ENCODE data around the gene SOBP. TPM values are rescaled to one million over a fixed set of nuclear protein-coding genes. Genes with fewer than 3 reads are reported as not detected.
A peak's percentile ranks its signal among the peaks of the same experiment; 100 is the strongest.

The SOBP gene
- polyA plus RNA-seq, 2 of the 4 experiments (the other 2 are of a cell fraction) = 0.18 to 0.53 TPM

DNA sequence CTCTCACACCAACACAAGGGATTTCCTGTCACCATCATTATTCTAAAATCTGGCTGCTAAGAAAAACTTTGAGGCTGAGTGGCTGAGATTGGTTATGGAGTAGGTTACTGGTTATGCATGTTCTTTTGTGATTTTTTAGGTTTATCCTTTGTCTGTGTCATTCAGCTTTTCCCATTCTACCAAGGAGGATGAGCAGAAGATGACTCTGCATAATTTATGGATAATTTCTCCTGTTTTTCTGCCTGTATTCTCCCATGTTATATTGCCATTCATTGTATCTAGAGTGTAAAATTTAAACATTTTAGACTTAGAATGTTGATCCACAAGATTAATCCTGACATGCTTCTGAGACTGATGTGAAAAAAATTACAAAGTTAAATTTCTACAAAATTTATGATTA, 67.8 kb downstream of the SOBP start:
- H3K4me3 ChIP-seq = no peak overlapping the region
- H3K4me1 ChIP-seq = no peaks in the 10 kb centered on the region
- ATAC-seq (no peak), DNase-seq (ENCODE audit: low read depth in 1 of 2, low spot score in 1 of 2) (no peak), FAIRE-seq (no peak)
- POLR2A ChIA-PET = no interaction called here
- CTCF ChIA-PET = no interaction called here
- no peaks in the 10 kb centered on the region for H3K9me3 ChIP-seq
- no peak overlapping the region for H3K27ac ChIP-seq
- no peak overlapping the region for H3K4me2 ChIP-seq
- TF ChIP-seq, protein P1, sequence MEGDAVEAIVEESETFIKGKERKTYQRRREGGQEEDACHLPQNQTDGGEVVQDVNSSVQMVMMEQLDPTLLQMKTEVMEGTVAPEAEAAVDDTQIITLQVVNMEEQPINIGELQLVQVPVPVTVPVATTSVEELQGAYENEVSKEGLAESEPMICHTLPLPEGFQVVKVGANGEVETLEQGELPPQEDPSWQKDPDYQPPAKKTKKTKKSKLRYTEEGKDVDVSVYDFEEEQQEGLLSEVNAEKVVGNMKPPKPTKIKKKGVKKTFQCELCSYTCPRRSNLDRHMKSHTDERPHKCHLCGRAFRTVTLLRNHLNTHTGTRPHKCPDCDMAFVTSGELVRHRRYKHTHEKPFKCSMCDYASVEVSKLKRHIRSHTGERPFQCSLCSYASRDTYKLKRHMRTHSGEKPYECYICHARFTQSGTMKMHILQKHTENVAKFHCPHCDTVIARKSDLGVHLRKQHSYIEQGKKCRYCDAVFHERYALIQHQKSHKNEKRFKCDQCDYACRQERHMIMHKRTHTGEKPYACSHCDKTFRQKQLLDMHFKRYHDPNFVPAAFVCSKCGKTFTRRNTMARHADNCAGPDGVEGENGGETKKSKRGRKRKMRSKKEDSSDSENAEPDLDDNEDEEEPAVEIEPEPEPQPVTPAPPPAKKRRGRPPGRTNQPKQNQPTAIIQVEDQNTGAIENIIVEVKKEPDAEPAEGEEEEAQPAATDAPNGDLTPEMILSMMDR (IDR thresholded peaks at IDR 0.05) = no peak
- peak; percentile 17 for TF ChIP-seq MAFK (IDR thresholded peaks at IDR 0.05; ENCODE audit: partially characterized antibody)

DNA sequence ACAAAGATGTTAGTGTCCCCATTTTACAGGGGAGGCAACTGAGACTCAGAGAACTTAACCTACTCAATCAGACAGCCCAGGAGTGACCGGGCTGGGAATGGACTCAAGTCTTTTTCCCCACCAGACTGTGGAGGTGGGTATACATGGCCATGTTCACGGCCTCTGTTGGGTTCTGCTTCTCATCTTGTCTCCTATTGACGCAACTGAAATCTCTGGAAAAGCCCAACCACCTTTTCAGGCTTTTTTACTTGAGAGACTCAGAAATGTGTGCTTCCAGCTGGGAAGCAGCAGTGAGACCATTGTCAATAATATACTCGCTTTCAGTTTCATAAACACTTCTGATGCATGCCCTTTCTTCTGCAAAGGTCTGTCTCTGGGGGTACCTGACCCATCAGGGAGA, 70.7 kb downstream of the SOBP start:
- CTCF ChIA-PET = no interaction called here

DNA sequence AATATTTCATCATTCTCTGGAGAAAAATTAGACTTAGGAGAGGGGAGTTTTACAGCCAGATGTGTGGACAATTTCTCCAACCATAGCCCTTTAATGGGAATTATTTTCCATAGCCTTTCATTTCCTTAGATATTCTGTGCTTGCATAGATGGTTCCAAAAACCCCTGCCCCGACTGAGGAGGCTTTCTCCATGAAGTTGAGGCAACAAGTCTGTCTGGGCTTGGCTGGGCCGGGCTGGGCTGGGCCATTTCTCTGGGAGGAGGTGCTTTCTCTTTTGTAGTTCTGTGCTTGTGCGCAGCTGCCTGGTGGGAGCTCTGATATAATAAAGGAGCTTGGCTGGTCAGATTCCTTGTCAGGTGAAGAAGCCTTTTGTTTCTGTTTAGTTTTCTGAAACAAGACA, 71.4 kb downstream of the SOBP start:
- FAIRE-seq (no peak), ATAC-seq (no peak), DNase-seq (ENCODE audit: low read depth in 1 of 2, low spot score in 1 of 2) (no peak)
- Histone ChIP-seq H3K9me3 (no peaks in the 10 kb centered on the region), H3K4me3 (no peak overlapping the region), H3K4me2 (no peak overlapping the region), H3K4me1 (no peaks in the 10 kb centered on the region), H3K27ac (no peak overlapping the region)
- WGBS (ENCODE audit: missing lambda C conversion rate) = 43% methylated on average over 3 of the region's 3 CpGs
- CTCF ChIA-PET = no interaction called here
- POLR2A ChIA-PET = no interaction called here
- TF ChIP-seq, protein P2, sequence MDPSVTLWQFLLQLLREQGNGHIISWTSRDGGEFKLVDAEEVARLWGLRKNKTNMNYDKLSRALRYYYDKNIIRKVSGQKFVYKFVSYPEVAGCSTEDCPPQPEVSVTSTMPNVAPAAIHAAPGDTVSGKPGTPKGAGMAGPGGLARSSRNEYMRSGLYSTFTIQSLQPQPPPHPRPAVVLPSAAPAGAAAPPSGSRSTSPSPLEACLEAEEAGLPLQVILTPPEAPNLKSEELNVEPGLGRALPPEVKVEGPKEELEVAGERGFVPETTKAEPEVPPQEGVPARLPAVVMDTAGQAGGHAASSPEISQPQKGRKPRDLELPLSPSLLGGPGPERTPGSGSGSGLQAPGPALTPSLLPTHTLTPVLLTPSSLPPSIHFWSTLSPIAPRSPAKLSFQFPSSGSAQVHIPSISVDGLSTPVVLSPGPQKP (IDR thresholded peaks at IDR 0.05; ENCODE audit: low read depth, low read length) = no peak
- TF ChIP-seq ZFP36 (IDR thresholded peaks at IDR 0.05; ENCODE audit: borderline replicate concordance, partially characterized antibody) (no peak), POLR2A (IDR thresholded peaks at IDR 0.05; ENCODE audit: low read length) (no peak), ZC3H11A (IDR thresholded peaks at IDR 0.05) (no peak), HEYL (CRISPR knock-in tag; IDR thresholded peaks at IDR 0.05) (no peak), FOXS1 (CRISPR knock-in tag; IDR thresholded peaks at IDR 0.05) (no peak), KDM1A (IDR thresholded peaks at IDR 0.05; ENCODE audit: low read depth) (no peak), NPAS2 (CRISPR knock-in tag; IDR thresholded peaks at IDR 0.05; ENCODE audit: borderline replicate concordance) (no peak)

More for the DNA sequence above, 70.7 kb downstream of the SOBP start:
- no peak overlapping the region for H3K27ac ChIP-seq
- no peak overlapping the region for H3K4me2 ChIP-seq
- POLR2A ChIA-PET = no interaction called here
- no peak for DNase-seq (ENCODE audit: low read depth in 1 of 2, low spot score in 1 of 2)
- WGBS (ENCODE audit: missing lambda C conversion rate) = 66% methylated on average over 4 of the region's 4 CpGs
- FAIRE-seq = no peak
- ATAC-seq = no peak
- no peaks in the 10 kb centered on the region for H3K9me3 ChIP-seq
- H3K4me3 ChIP-seq = no peak overlapping the region
- no peak for TF ChIP-seq HDAC2 (IDR thresholded peaks at IDR 0.05)
- no peak for TF ChIP-seq ZC3H11A (IDR thresholded peaks at IDR 0.05)
- TF ChIP-seq FOSL2 (IDR thresholded peaks at IDR 0.05) = no peak
- no peak for TF ChIP-seq FOSL2 (CRISPR knock-in tag; IDR thresholded peaks at IDR 0.05)
- H3K4me1 ChIP-seq = no peaks in the 10 kb centered on the region

DNA sequence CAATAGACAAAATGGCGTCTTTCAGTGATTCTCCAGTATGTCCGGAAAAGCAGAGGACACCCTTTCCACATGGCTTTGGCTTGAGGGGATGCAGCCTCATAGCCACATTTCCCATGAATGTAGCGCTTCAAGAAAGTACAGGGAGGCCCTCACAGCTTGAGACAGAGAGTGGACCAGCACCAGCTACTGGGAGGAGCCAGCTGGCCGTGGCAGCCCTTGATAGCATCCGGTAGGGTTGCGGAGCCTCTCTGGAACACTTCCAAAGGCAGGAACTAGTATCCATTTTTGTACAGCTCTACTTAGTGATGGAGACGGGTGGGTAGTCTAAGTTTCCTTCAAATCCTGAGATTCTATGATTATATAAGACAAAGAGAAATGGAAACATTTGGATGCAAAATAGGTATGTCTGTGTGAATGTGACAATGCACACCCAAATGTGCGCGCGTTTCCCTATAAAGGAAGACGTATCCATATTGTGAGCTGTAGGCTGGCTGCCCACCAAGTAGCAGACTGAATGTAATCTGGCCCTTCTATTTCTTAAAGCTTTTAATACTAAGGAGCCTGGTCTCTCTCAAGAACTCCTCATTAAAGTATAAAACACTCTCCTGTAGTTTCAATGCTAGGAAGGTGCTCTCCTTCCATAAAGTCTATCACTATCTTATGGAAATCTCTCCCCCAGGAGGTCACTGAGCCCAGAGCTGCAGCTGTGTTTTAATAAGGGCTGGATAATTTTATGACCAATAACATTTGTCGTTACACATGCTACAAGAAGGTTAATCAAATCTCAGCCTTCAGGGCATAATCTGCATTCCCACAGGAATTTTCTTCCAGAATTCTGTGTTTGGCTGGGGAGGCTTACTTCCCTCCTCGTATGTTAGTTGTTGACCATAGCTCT, 74.0 kb downstream of the SOBP start:
- 80% methylated on average over 13 of the region's 13 CpGs for WGBS (ENCODE audit: missing lambda C conversion rate)
- H3K9me3 ChIP-seq = no peaks in the 10 kb centered on the region
- POLR2A ChIA-PET = no interaction called here
- ATAC-seq = no peak
- no peak overlapping the region for H3K4me3 ChIP-seq
- no peak overlapping the region for H3K27ac ChIP-seq
- H3K4me1 ChIP-seq = no peaks in the 10 kb centered on the region
- no peak for DNase-seq (ENCODE audit: low read depth in 1 of 2, low spot score in 1 of 2)
- no peak for FAIRE-seq
- H3K4me2 ChIP-seq = no peak overlapping the region
- CTCF ChIA-PET = interaction anchor here (0.5 kb wide), 1 partner anchor 45 kb away, joined by 3 read pairs; no protein-coding TSS in a partner anchor
- TF ChIP-seq TP53 (CRISPR knock-in tag; IDR thresholded peaks at IDR 0.05) (no peak), RFX5 (IDR thresholded peaks at IDR 0.05) (no peak), ZC3H11A (IDR thresholded peaks at IDR 0.05) (no peak), MAZ (IDR thresholded peaks at IDR 0.05; ENCODE audit: borderline replicate concordance, low read depth, low read length) (no peak), EHMT2 (IDR thresholded peaks at IDR 0.05; ENCODE audit: low read depth) (no peak), CBX8 (IDR thresholded peaks at IDR 0.05) (no peak), CHD4 (IDR thresholded peaks at IDR 0.05; ENCODE audit: borderline replicate concordance) (no peak), HDAC2 (IDR thresholded peaks at IDR 0.05) (no peak), ZFP36 (IDR thresholded peaks at IDR 0.05; ENCODE audit: borderline replicate concordance, partially characterized antibody) (no peak), KDM5A (IDR thresholded peaks at IDR 0.05) (no peak), ESRRA (IDR thresholded peaks at IDR 0.05; ENCODE audit: borderline replicate concordance, low read length) (no peak), NFE2L2 (conservative IDR thresholded peaks at IDR 0.05; ENCODE audit: low read length) (no peak), HOXA7 (CRISPR knock-in tag; IDR thresholded peaks at IDR 0.05) (no peak), SREBF2 (IDR thresholded peaks at IDR 0.05) (no peak), ZSCAN20 (CRISPR knock-in tag; IDR thresholded peaks at IDR 0.05) (no peak)
- TF ChIP-seq, protein P3, sequence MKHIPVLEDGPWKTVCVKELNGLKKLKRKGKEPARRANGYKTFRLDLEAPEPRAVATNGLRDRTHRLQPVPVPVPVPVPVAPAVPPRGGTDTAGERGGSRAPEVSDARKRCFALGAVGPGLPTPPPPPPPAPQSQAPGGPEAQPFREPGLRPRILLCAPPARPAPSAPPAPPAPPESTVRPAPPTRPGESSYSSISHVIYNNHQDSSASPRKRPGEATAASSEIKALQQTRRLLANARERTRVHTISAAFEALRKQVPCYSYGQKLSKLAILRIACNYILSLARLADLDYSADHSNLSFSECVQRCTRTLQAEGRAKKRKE (CRISPR knock-in tag; IDR thresholded peaks at IDR 0.05; ENCODE audit: low read depth) = no peak

All from A549 (cell line).